Activated naive CD4-positive, alpha-beta T cell (primary cell): ENCODE results near the gene PHACTR3.
"Not testable (repeated sequence)": the region's sequence is repeated elsewhere in the genome, so short reads cannot be mapped to it uniquely, and the experiment has no call there.

Experiments
- DNase-seq, 4 experiments: peaks; one replicate each; lab custom pipeline; 2025; lab: John Stamatoyannopoulos, UW

PHACTR3 gene

GRCh38 chr20:59863058-59863457 is 258.7 kb downstream of the PHACTR3 start:
- no peak for DNase-seq

GRCh38 chr20:59864726-59865125 is 260.4 kb downstream of the PHACTR3 start:
- DNase-seq = no peak

- DNase-seq = no peak
These were observed 262.0 kb downstream of the PHACTR3 start for GRCh38 chr20:59866338-59866737.

- DNase-seq = no peak
These were observed 266.8 kb downstream of the PHACTR3 start for GRCh38 chr20:59871096-59871495.

- DNase-seq = no peak
These were observed 269.1 kb downstream of the PHACTR3 start for GRCh38 chr20:59873409-59873808.

GRCh38 chr20:59880198-59880597 is 275.9 kb downstream of the PHACTR3 start:
- DNase-seq = no peak

GRCh38 chr20:59884494-59884893 is 280.2 kb downstream of the PHACTR3 start:
- no peak for DNase-seq

- DNase-seq = no peak
These were observed 283.7 kb downstream of the PHACTR3 start for GRCh38 chr20:59888050-59888449.

GRCh38 chr20:59890035-59890434 is 285.7 kb downstream of the PHACTR3 start:
- DNase-seq = not testable (repeated sequence)

- no peak for DNase-seq
These were observed 287.2 kb downstream of the PHACTR3 start for GRCh38 chr20:59891581-59891980.

GRCh38 chr20:59895908-59896307 is 291.6 kb downstream of the PHACTR3 start:
- DNase-seq = no peak
